ENCODE data around the gene SSBP3.

DNA sequence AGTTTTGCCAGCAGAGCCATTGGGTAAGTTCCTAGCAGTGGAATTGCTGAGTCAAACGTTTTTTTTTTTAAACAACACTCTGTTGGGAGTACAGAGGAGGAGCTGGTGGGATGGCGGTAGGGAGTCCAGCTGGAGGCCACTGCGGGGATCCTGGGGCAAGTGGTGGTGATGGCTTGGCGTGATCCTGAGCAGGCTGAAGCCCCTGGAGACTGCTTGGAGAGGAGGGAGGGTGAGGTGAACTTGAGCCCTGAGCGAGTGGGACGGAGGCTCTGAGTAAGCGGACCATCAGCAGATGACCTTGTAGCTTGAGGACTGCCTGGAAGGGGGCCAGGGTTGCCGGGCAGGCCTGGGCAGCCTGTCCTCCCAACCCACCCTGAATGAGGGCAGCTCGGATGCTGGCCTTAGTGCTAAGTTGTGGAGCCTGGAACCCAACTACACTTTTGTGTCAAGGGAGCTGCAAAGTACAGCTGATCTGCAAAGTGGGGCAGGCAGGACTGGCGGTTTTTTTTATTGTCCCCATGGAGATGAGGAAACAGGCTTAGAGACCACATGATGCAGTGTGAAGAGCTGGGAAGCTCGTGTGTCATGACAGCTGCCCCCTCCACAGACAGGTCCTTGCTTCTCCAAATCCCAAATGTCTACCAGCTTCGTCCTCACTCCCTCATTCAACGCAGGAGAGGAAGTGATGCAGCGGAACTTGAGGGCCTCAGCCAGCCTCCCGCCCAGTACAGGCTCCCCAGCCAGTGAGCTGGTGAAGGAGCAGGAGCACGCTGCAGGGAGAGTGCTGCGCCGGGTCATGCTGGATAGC is 186.0 kb downstream of the SSBP3 start:
- TF ChIP-seq POLR2A (IDR thresholded peaks at IDR 0.05) (no peak), EP300 (IDR thresholded peaks at IDR 0.05) (no peak)
- TF ChIP-seq, protein P1, sequence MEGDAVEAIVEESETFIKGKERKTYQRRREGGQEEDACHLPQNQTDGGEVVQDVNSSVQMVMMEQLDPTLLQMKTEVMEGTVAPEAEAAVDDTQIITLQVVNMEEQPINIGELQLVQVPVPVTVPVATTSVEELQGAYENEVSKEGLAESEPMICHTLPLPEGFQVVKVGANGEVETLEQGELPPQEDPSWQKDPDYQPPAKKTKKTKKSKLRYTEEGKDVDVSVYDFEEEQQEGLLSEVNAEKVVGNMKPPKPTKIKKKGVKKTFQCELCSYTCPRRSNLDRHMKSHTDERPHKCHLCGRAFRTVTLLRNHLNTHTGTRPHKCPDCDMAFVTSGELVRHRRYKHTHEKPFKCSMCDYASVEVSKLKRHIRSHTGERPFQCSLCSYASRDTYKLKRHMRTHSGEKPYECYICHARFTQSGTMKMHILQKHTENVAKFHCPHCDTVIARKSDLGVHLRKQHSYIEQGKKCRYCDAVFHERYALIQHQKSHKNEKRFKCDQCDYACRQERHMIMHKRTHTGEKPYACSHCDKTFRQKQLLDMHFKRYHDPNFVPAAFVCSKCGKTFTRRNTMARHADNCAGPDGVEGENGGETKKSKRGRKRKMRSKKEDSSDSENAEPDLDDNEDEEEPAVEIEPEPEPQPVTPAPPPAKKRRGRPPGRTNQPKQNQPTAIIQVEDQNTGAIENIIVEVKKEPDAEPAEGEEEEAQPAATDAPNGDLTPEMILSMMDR (IDR thresholded peaks at IDR 0.05): no peak

All from tibial nerve (tissue), 4 donors.